CD4-positive, alpha-beta T cell treated with Interleukin-4 for 1 hour (primary cell): ENCODE measurements around the gene ARF3.
"Not testable (repeated sequence)": the region's sequence is repeated elsewhere in the genome, so short reads cannot be mapped to it uniquely, and the experiment has no call there.

ENCODE experiments used
- DNase-seq, 2 donors: peaks; one replicate each; pipeline ENCODE4 v3.0.0-alpha.2; 2020 to 2022

The ARF3 gene

DNA sequence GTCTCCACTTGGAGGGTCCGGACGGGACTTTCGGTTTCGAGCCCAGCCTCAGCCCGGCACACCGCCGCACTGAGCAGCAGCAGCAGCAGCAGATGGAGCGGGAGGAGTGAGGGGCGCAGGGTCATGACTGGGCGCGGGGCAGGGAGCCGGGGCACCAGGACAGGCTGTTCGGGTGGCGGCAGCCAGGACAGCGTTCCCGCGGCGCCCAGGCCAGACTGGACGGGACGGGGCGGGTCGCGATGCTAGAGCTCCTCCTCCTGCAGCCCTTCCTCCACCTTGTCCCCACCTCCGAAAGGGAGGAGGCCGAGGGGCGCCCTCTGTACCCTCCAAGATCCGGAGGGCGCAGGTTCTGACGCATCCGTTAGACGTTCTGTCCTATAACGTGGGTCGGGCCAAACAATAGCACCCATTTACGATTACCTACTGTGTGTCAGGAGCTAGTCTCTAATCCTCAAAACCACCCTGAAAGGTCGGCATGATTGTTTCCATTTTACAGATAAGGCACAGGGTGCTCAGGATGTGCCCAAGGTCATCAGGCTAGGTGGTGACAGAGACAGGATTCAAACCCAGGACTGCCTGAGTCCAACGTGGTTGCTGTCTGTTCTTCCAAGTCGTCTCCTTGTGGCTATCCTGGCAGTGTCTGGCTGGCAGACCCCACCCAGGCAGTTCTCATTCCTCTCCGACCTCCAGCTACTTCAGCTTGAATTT lies 31.8 kb downstream of the ARF3 start, which contains the start of gene FKBP11:
FKBP11 (minus strand) TSS at position 189 of the 708 bp plus-strand sequence; CDS start at position 125, 64 bp downstream.
- DNase-seq, result peak; percentile 86

DNA sequence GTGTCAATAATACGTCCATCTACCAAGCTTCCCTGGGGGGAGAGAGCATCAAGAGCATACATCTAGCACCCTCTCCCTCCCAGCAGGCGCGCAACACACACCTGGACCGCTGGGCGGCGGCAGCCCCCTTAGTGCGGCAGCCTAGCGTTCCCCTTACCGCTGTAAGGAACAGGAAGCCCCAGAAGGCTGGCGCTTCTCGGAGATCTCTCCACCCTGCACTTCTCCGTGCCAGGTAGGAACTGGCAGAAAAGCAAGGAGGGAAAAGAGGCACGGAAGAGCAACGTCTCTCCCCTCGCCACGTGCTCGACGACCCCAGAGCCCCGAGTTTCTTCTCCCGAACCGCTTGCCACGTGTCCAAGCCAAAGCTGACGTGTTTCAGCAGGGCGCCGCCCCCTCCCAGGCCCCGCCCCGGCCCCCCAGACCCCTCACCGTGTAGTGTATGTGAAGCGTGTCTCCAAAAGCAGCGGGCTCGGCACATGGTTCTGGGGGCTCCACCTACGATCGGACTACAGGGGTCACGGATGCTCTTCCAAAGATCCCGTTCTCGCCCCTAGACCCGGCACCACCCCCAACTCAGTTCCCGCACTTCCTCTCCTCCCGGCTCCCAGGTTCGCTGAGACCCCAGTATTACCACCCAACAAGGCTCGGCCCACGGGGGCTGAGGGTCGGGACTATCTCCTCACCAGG lies 32.5 kb downstream of the ARF3 start:
- peak; percentile 82 to 83 for DNase-seq

DNA sequence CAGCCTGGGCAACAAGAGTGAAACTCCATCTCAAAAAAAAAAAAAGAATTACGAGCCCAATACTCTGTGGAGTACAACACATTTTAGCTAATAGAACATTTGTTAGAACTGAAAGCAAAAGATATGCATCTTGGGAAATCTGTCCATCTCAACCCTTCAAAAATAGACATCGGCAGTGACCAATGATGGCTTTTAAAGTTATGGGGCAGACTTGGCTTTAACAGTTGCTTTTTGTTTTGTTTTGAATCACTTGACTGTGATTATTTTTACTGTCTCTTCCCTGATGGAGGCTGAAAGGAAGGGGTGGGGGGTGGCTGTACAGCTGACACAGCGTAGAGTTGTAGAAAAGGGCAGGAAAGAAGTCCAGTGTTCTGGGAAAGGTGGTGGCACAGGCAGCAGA lies 34.2 kb downstream of the ARF3 start:
- DNase-seq, result no peak

DNA sequence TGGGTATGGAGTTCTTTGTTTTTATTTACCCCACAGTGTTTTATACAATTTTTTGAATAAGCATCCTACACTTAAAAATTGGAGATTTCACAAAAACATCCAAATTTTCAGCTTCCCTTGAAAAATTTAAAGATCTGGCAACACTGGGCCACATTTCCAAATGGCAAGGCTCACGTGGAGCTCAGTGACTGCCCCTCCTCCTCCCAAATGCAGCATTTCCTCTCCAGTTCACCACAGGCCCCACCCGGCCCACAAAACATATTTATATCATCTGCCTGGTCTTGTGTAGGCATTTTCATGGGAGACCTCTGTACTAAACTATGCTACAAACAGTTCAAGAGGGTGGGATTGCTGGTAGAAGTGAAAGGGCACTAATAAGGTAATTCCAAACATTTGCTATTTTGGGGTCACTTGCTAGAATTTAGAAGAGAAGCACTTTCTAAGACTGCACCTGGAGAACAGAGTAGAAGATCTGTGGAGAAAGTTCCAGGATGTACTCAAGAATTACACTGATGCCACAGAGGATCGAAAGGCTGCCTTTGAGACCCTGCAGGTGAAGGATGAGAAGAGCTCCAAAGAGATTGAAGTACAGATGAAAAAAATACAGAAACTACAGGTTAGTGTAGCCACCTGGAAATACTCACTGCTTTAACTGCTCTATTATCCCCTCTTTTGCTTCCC lies 39.3 kb downstream of the ARF3 start:
- peak; percentile 33 to 59 for DNase-seq

DNA sequence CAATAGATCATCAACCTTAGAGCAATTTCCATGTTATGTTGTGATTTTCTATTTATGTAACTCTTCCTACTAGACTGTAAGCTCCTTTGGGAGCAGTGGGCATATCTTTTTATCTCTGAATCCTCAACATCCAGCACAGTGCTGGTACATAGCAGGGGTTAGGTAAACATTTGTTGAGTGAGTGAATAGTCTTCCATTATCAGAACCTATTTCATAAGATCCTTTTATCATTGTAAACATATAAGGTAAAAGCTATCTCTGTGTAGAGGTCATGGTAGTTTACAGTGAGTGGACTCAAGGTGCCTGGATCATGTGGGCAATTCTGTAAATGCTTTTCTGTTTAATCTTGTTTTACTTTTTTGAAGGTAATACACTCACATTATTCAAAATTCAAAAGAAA lies 47.1 kb downstream of the ARF3 start:
- no peak for DNase-seq

DNA sequence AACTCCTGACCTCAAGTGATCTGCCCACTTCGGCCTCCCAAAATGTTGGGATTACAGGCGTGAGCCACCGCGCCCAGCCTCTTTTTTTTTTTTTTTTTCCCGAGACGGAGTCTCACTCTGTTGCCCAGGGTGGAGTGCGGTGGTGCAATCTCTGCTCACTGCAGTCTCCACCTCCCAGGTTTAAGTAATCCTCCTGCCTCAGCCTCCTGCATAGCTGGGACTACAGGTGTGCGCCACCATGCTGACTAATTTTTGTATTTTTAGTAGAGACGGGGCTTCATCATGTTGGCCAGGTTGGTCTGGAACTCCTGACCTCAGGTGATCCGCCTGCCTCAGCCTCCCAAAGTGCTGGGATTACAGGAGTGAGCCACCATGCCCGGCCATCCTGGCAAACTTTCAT lies 47.6 kb downstream of the ARF3 start:
- not testable (repeated sequence) for DNase-seq

DNA sequence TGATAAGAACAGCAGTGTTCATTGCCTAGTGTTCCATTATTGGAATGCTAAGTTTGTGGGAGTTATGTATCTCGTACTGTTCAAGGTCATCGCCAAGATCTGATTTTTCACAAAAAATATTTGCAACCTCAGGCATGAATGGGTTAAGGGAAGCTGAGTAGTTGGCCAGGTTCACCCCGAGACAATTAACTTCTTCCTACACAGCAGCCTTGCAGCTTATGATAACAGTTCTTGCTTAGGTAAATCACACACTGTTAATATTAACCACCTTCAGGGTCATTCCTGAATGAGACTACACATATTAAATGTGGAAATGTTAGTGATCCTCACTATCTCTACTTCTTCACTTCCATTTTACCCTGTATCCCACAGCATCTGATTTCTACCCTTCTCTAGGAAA lies 50.0 kb downstream of the ARF3 start:
- DNase-seq, result no peak

DNA sequence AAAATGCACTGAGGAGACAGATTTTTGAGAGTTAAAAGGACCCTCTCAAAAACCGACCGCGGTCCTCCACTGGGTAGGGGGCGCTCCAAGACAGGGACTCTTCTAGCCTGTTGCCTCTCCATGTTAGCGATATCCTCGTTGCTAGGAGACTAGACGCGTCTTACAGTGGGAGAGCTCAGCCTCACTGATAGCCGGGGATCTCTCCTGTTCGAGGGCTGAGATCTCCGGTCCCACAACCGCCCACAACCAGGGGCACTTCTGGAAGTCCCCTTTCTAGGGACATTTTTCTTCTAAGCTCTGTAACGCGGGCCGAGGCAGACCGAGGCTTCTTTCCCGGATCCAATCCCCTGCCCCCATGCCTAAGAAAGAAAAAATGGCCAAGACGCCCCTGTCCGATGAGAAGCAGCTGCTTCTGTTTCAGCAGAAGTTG lies 53.3 kb downstream of the ARF3 start:
- peak; percentile 88 to 91 for DNase-seq

DNA sequence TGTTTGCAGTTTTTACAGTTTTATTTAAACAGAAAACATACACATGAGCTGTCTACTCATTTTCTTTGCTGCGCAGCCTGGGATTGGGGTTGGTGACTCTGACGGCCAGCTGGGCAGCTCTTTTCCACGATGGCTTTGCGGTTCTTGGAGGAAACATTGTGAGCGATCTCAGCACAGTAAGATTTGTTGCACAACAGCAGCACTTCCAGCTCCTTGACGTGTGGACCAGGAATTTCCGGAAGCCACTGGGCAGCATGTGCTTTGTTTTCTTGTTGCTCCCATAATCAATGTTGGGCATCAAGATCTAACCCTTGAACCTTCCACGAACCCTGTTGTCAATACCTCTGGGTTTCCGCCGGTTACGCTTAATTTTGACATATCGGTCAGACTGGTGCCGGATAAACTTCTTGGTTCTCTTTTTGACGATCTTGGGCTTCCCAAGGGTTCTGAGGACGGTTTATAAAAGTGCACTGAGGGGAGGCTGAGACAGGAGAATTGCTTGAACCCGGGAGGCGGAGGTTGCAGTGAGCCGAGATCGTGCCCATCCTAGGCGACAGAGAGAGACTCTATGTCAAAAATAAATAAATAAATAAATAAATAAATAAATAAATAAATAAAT lies 53.8 kb downstream of the ARF3 start:
- DNase-seq, result no peak

DNA sequence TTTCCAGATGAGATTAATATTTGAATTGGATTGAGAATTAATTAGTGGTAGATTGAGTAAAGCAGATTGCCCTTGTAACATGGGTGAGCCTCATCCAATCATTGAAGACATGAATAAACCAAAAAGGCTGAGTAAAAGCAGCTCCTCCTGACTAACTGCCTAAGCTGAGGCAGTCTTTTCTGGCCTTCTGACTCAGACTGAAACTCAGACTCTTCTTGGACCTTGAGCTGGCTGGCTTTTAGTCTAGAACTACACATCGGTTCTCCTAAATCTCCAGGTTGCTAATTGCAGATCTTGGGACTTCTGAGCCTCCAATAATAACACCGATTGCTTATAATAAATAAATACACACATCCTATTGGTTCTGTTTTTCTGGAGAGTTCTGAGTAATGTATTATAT lies 56.0 kb downstream of the ARF3 start:
- no peak for DNase-seq

DNA sequence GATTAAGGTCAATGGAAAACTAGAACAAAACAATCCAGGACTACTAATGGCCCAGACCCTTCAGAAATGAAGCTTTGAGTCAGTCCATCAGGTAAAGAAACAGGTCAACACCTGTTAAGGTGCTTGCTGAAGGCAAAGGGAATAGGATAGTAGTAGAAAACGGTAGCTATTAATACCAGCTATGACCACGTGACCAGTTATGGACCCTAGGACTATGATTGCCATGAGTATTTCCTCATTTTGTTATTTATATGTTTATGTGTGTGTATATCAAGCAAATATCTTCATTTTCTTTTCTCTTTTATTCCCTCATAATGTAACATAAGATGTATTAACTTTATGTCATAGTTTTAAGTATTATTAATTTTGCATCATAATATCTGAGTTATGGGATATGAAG lies 57.6 kb downstream of the ARF3 start:
- DNase-seq, result no peak

DNA sequence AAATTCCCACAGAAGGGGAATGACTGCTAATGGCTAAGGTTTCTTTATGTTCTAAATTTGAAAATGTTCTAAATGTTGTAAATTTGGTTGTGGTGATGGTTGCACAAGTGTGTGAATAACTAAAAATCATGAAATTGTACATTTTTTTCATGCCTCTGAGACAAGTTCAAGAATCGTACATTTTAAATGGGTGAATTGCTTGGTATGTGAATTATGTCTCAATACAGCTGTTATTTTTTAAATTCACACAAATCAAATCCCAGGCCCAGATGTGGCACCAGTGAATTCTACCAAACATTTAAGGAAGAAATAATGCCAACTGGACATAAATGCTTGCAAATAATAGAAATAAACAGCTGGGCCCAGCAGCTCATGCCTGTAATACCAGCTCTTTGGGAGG lies 63.0 kb downstream of the ARF3 start:
- DNase-seq, result no peak

DNA sequence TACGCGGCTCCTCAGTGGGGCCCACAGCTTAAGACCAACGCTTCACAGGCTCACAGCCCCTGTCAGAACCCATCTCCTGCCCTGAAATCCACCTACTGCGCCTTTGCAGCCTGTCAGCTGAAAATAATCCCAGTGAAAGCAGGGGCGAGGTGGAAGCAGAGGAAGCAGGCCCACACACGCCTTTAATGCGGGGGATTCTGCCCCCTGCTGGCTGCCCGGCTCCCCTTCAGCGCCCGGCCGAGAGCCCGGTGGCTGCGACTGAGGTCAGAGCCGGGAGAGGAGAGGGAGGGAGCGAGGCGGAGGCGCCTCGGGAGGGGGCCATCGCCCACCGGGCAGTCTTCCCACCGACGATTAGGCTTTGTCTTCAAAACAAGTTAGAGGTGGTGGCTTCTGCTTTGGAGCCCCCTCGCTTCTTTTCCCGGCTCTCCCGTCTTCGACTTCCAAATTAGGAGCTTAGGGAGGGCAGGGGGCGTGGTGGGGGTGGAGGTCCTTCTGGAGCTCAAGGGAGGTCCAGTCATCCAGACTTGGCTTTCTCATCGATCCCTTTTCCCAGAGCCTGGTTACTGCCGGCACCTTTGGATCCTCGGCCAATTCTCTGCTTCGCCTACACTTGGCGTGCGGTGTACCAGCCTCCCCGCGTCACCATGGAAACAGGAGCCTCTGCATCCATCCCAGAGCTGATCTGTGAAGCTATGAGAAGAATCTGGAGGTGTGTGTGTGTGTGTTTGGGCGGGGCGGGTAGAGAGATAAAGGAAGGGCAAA lies 66.4 kb downstream of the ARF3 start:
- DNase-seq, result peak; percentile 73 to 76

DNA sequence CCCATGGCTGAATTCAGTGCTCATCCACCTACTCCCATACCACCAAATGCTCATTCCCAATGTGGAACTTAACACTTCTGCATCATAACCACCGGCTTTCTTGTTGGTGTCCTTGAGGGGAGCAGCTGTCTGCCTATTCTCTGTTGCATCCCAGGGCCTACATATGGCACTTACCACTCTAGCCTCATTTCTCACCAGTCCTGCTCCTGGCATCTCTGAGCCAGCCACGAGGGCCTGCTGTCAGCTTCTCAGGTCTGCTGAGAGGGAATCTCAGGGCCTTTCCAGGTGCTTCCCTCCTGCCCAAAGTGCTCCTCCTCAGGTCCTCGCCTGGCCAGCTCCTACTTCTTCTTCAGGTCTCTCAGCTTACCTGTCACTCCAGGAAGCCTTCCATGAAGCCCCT lies 67.6 kb downstream of the ARF3 start:
- DNase-seq, result no peak
